ENCODE results near the gene IGSF21.

IGSF21 gene

GRCh38 chr1:18239671-18240070 lies 132.1 kb downstream of the IGSF21 start:
- no peak for TF ChIP-seq CTCF (conservative IDR thresholded peaks at IDR 0.05)
- H3K27ac ChIP-seq: no peak overlapping the region

DNA sequence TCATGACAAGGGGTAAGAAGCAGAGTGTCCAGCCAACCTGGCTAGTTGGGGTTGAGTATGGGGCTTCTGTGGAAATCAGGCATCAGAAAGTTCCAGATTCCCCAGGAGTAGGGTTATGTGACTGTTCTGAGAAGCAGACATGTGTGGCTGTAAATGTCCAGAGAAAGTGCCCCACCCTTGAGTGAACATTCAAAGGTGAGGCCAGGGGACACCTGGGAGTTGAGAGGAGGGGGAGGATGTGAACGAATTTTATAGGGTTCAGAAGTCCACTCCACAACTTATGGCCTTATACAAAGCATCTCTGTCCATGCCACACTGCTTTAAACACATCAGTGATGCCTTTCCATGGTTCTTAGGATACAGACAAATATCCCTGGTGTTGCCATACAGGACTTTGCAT lies 133.3 kb downstream of the IGSF21 start:
- H3K27ac ChIP-seq: no peak overlapping the region
- no peak for TF ChIP-seq CTCF (conservative IDR thresholded peaks at IDR 0.05)

GRCh38 chr1:18241891-18242290 lies 134.3 kb downstream of the IGSF21 start:
- TF ChIP-seq CTCF (conservative IDR thresholded peaks at IDR 0.05): no peak
- H3K27ac ChIP-seq: no peak overlapping the region

DNA sequence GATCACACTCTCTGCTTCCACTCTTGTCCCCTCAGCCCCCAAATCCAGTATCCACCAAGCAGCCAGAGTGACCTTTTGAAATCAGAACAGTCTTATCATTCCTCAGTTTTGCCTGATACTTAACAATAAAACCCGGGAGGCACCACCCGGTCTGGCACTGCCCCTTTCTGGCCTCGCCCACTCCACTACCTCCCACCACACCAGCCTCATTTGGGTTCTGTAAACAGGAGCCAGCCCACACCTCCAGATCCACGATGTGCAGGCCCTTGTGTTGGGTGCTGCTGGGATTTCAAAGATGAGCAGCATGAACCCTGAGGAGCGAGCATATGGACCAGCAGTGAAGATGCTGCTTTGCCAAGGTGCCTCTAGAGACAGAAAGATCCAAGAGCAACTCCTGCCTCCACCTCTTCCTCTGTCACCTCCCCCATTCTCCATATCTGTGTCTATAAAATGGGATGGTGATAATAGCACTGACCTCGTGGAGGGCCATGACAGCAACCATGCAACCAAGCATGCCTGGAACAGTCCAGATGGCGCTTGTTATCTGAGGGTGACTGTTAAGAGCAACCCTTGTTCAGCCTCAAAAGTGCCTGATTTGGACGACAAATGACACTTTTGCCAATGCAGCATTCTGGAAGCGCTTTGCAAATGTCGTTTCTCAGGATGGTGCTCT lies 136.0 kb downstream of the IGSF21 start:
- H3K27ac ChIP-seq: no peak overlapping the region
- TF ChIP-seq CTCF (conservative IDR thresholded peaks at IDR 0.05): no peak

- H3K27ac ChIP-seq: no peak overlapping the region
- TF ChIP-seq CTCF (conservative IDR thresholded peaks at IDR 0.05): no peak
Observed at GRCh38 chr1:18244762-18245161, 137.2 kb downstream of the IGSF21 start.

DNA sequence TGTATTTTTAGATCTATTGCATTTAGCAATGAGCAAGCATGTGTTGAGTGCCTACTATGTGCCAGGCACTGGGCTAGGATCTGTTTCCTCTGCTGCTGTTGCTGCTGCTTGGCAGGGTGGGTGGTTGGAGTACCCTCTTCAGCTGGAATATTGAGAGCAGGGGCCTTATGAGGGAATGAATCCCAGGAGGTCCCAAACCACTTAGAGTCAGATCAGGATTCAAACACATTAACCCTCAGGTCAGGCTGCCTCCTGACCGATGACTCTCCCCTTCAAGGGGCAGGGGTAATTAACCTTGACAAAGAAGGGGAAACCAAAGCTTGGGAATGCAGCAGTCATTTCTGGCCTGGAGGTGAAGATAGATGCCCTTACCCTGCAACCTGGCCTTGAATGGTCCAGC lies 138.0 kb downstream of the IGSF21 start:
- no peak overlapping the region for H3K27ac ChIP-seq
- TF ChIP-seq CTCF (conservative IDR thresholded peaks at IDR 0.05): no peak

GRCh38 chr1:18246543-18246942 lies 138.9 kb downstream of the IGSF21 start:
- TF ChIP-seq CTCF (conservative IDR thresholded peaks at IDR 0.05): no peak
- H3K27ac ChIP-seq: no peak overlapping the region
